Epithelial cell of esophagus (primary cell): ENCODE results near the gene PASK.

Experiments used
- DNase-seq: peaks from one replicate; pipeline ENCODE4 v3.0.0; 2010; ENCODE audit warnings: low read depth
- H3K4me3 ChIP-seq: 2 replicates; pipeline ENCODE4 v1.5.1; 2011; ENCODE audit warnings: mild to moderate bottlenecking, low read length, control low read depth
- CTCF ChIP-seq: IDR thresholded peaks from 2 replicates; pipeline ENCODE4 v1.5.1; 2011; ENCODE audit warnings: low read depth, mild to moderate bottlenecking, low read length, control low read depth, inconsistent platforms; ENCODE audit not compliant: insufficient read depth; ENCODE audit errors: missing control alignments

Gene PASK

GRCh38 chr2:241120440-241120839 is 28.8 kb downstream of the PASK start:
- H3K4me3 ChIP-seq: no peak overlapping the region
- no peak for TF ChIP-seq CTCF
- no peak for DNase-seq

- DNase-seq: no peak
- TF ChIP-seq CTCF: no peak
- H3K4me3 ChIP-seq: no peak overlapping the region
Observed at GRCh38 chr2:241118737-241119505, 30.4 kb downstream of the PASK start.

GRCh38 chr2:241116606-241117560 is 32.4 kb downstream of the PASK start:
- TF ChIP-seq CTCF: no peak
- H3K4me3 ChIP-seq: no peak overlapping the region
- no peak for DNase-seq

- no peak overlapping the region for H3K4me3 ChIP-seq
- no peak for TF ChIP-seq CTCF
- DNase-seq: no peak
Observed at GRCh38 chr2:241115361-241115760, 33.9 kb downstream of the PASK start.

GRCh38 chr2:241114836-241115235 is 34.4 kb downstream of the PASK start:
- TF ChIP-seq CTCF: no peak
- no peak overlapping the region for H3K4me3 ChIP-seq
- DNase-seq: no peak

GRCh38 chr2:241112592-241112991 is 36.7 kb downstream of the PASK start:
- no peak overlapping the region for H3K4me3 ChIP-seq
- DNase-seq: no peak
- TF ChIP-seq CTCF: no peak
